SK-N-SH treated with all-trans-retinoic acid at 6 μM for 48 hours (cell line): Measurements from ENCODE around the gene IQCM.

Experiments used
- ATAC-seq: fragments of 200-7000 bp; cut with Tn5 transposase; 3 replicates; pipeline ENCODE4 v1.9.1; 2020; ENCODE audit warnings: mild to moderate bottlenecking, moderate library complexity
- ARNTL ChIP-seq: fragments of 450-650 bp; formaldehyde crosslinking; IDR thresholded peaks from 2 replicates; pipeline ENCODE4 v1.5.0; 2020; ENCODE audit warnings: low read depth, mild to moderate bottlenecking, moderate library complexity, borderline replicate concordance
- BACH2 ChIP-seq: fragments of 250-450 bp; sonication (Bioruptor Pico); IDR thresholded peaks from 2 replicates; pipeline ENCODE4 v1.9.0; 2021; ENCODE audit warnings: mild to moderate bottlenecking, borderline replicate concordance
- CSDC2 ChIP-seq: fragments of 250-450 bp; sonication (Bioruptor Pico); IDR thresholded peaks from 2 replicates; pipeline ENCODE4 v1.5.0; 2020; ENCODE audit warnings: mild to moderate bottlenecking, moderate library complexity
- ESRRG ChIP-seq: fragments of 250-450 bp; sonication (Bioruptor Pico); IDR thresholded peaks from 2 replicates; pipeline ENCODE4 v1.6.1; 2021; ENCODE audit warnings: mild to moderate bottlenecking
- GLIS3 ChIP-seq: fragments of 250-450 bp; sonication (Bioruptor Pico); IDR thresholded peaks from 2 replicates; pipeline ENCODE4 v1.5.0; 2020; ENCODE audit warnings: mild to moderate bottlenecking, moderate library complexity
- ISL1 ChIP-seq: fragments of 250-450 bp; sonication (Bioruptor Pico); IDR thresholded peaks from 2 replicates; pipeline ENCODE4 v2.1.2; 2022; ENCODE audit warnings: mild to moderate bottlenecking, moderate library complexity
- OSR1 ChIP-seq: fragments of 250-450 bp; sonication (Bioruptor Pico); IDR thresholded peaks from 2 replicates; pipeline ENCODE4 v1.8.0; 2022; ENCODE audit warnings: moderate library complexity, mild to moderate bottlenecking, inconsistent platforms
- PPARA ChIP-seq: fragments of 250-450 bp; sonication (Bioruptor Pico); IDR thresholded peaks from 2 replicates; pipeline ENCODE4 v1.5.0; 2020; ENCODE audit warnings: mild to moderate bottlenecking, borderline replicate concordance
- RARB ChIP-seq: fragments of 250-450 bp; sonication (Bioruptor Pico); IDR thresholded peaks from 2 replicates; pipeline ENCODE4 v1.8.0; 2021; ENCODE audit warnings: mild to moderate bottlenecking, moderate library complexity
- SNAI2 ChIP-seq: fragments of 250-450 bp; sonication (Bioruptor Pico); IDR thresholded peaks from 2 replicates; pipeline ENCODE4 v1.5.0; 2020; ENCODE audit warnings: mild to moderate bottlenecking, moderate library complexity
- TCF4 ChIP-seq: fragments of 250-450 bp; sonication (Bioruptor Pico); IDR thresholded peaks from 2 replicates; pipeline ENCODE4 v1.8.0; 2021; ENCODE audit warnings: mild to moderate bottlenecking, moderate library complexity, borderline replicate concordance
- TOX ChIP-seq: fragments of 250-450 bp; sonication (Bioruptor Pico); IDR thresholded peaks from 2 replicates; pipeline ENCODE4 v1.8.0; 2021; ENCODE audit warnings: mild to moderate bottlenecking, moderate library complexity, borderline replicate concordance
- ZC3H10 ChIP-seq: fragments of 250-450 bp; sonication (Bioruptor Pico); IDR thresholded peaks from 2 replicates; pipeline ENCODE4 v1.5.1; 2021; ENCODE audit warnings: mild to moderate bottlenecking, moderate library complexity
- ZFP3 ChIP-seq: fragments of 250-450 bp; sonication (Bioruptor Pico); IDR thresholded peaks from 2 replicates; pipeline ENCODE4 v1.5.0; 2020; ENCODE audit warnings: mild to moderate bottlenecking, moderate library complexity
- ZFP30 ChIP-seq: fragments of 450-650 bp; formaldehyde crosslinking; IDR thresholded peaks from 2 replicates; pipeline ENCODE4 v1.5.0; 2022; ENCODE audit warnings: mild to moderate bottlenecking, moderate library complexity
- ZNF565 ChIP-seq: fragments of 450-650 bp; formaldehyde crosslinking; conservative IDR thresholded peaks from 2 replicates; pipeline ENCODE4 v1.5.0; 2020; ENCODE audit warnings: low read depth, mild to moderate bottlenecking, moderate library complexity
- ZNF70 ChIP-seq: fragments of 450-650 bp; formaldehyde crosslinking; IDR thresholded peaks from 2 replicates; pipeline ENCODE4 v1.5.0; 2020; ENCODE audit warnings: mild to moderate bottlenecking, moderate library complexity
- ZNF8 ChIP-seq: fragments of 450-650 bp; formaldehyde crosslinking; IDR thresholded peaks from 2 replicates; pipeline ENCODE4 v1.5.0; 2020; ENCODE audit warnings: mild to moderate bottlenecking, moderate library complexity
- TF ChIP-seq, protein P1 (sequence below): fragments of 250-450 bp; sonication (Bioruptor Pico); IDR thresholded peaks from 2 replicates; pipeline ENCODE4 v1.5.1; 2020; ENCODE audit warnings: low read depth, mild to moderate bottlenecking, moderate library complexity
- TF ChIP-seq, protein P2 (sequence below): fragments of 250-450 bp; sonication (Bioruptor Pico); IDR thresholded peaks from 2 replicates; pipeline ENCODE4 v1.5.0; 2020; ENCODE audit warnings: mild to moderate bottlenecking, moderate library complexity
- TF ChIP-seq, protein P3 (sequence below): fragments of 250-450 bp; sonication (Bioruptor Pico); IDR thresholded peaks from 2 replicates; pipeline ENCODE4 v1.8.0; 2021; ENCODE audit warnings: low read depth, mild to moderate bottlenecking, moderate library complexity, borderline replicate concordance
- TF ChIP-seq, protein P4 (sequence below): fragments of 250-450 bp; sonication (Bioruptor Pico); IDR thresholded peaks from 2 replicates; pipeline ENCODE4 v1.8.0; 2020; ENCODE audit warnings: mild to moderate bottlenecking, moderate library complexity, borderline replicate concordance

The IQCM gene

DNA sequence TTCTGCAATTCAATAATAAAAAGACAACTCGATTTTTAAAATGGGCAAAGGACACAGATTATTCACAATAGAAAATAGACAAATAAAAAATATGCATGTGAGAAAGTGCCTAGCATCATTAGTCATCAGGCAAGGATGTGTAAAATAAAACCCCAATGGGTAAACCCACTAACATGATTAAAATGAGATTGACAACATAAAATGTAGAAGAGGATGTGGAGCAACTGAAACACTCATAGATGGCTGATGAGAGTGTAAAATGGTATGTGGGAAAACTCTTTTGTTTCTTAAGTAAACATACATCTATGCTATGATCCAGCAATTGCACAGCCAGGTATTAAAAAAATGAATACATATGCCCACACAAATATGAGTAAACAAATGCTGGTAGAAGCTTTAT is 177.6 kb downstream of the IQCM start (continued):
- TF ChIP-seq CSDC2 (CRISPR knock-in tag): no peak
- no peak for TF ChIP-seq ZNF8 (CRISPR knock-in tag)
- no peak for TF ChIP-seq BACH2 (CRISPR knock-in tag)
- TF ChIP-seq TOX (CRISPR knock-in tag): no peak
- TF ChIP-seq TCF4 (CRISPR knock-in tag): no peak
- TF ChIP-seq RARB (CRISPR knock-in tag): no peak

DNA sequence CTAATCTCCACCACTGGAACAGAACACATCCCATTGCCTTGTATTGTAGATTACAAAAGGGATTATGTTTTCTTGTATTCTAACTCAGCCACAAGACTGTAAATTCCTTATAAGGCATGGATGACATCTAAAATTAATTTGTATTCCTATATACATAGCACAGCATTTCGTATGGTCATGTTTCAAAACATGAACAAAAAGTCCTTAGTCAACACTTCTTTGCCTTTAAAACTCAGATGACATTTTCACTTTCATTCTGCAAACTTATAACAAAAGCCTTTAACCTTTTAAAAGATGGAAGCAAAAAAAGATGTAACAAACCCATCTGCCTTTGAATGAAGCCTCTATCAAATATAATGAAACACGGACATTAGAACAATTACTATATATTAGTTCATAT is 181.3 kb downstream of the IQCM start:
- no peak for TF ChIP-seq ISL1
- no peak for TF ChIP-seq ZC3H10
- TF ChIP-seq GLIS3 (CRISPR knock-in tag): no peak
- no peak for TF ChIP-seq ESRRG
- TF ChIP-seq, protein P1, sequence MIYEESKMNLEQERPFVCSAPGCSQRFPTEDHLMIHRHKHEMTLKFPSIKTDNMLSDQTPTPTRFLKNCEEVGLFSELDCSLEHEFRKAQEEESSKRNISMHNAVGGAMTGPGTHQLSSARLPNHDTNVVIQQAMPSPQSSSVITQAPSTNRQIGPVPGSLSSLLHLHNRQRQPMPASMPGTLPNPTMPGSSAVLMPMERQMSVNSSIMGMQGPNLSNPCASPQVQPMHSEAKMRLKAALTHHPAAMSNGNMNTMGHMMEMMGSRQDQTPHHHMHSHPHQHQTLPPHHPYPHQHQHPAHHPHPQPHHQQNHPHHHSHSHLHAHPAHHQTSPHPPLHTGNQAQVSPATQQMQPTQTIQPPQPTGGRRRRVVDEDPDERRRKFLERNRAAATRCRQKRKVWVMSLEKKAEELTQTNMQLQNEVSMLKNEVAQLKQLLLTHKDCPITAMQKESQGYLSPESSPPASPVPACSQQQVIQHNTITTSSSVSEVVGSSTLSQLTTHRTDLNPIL (CRISPR knock-in tag): no peak
- TF ChIP-seq, all 23 proteins: peak for 0
- ATAC-seq: no peak

DNA sequence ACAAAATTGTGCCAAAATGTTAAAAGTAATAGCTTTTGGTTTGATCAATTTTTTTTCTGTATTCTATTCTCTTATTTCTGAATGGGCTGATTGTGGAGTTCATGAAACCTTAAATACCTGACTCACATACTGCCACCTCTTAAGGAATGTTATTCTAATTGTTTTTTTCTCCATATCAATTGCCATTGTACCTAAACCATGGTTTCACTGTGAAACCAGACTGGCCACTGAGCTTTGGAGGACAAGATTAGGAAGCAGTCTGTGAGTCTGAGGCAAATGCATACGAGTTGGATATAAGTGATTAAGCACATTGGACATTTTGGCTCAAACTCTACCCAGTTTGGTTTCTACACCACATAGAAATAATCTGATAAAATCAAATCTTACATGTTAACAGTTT is 184.0 kb downstream of the IQCM start:
- no peak for TF ChIP-seq ISL1
- no peak for TF ChIP-seq ZFP3 (CRISPR knock-in tag)
- TF ChIP-seq CSDC2 (CRISPR knock-in tag): no peak
- no peak for TF ChIP-seq SNAI2 (CRISPR knock-in tag)
- TF ChIP-seq ZNF70 (CRISPR knock-in tag): no peak
- TF ChIP-seq RARB (CRISPR knock-in tag): no peak
- TF ChIP-seq ZC3H10: no peak
- TF ChIP-seq ESRRG: no peak
- TF ChIP-seq ARNTL (CRISPR knock-in tag): no peak
- TF ChIP-seq, protein P2, sequence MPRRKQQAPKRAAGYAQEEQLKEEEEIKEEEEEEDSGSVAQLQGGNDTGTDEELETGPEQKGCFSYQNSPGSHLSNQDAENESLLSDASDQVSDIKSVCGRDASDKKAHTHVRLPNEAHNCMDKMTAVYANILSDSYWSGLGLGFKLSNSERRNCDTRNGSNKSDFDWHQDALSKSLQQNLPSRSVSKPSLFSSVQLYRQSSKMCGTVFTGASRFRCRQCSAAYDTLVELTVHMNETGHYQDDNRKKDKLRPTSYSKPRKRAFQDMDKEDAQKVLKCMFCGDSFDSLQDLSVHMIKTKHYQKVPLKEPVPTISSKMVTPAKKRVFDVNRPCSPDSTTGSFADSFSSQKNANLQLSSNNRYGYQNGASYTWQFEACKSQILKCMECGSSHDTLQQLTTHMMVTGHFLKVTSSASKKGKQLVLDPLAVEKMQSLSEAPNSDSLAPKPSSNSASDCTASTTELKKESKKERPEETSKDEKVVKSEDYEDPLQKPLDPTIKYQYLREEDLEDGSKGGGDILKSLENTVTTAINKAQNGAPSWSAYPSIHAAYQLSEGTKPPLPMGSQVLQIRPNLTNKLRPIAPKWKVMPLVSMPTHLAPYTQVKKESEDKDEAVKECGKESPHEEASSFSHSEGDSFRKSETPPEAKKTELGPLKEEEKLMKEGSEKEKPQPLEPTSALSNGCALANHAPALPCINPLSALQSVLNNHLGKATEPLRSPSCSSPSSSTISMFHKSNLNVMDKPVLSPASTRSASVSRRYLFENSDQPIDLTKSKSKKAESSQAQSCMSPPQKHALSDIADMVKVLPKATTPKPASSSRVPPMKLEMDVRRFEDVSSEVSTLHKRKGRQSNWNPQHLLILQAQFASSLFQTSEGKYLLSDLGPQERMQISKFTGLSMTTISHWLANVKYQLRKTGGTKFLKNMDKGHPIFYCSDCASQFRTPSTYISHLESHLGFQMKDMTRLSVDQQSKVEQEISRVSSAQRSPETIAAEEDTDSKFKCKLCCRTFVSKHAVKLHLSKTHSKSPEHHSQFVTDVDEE: no peak
- no peak for TF ChIP-seq GLIS3 (CRISPR knock-in tag)
- no peak for TF ChIP-seq ZFP30 (CRISPR knock-in tag)
- TF ChIP-seq TCF4 (CRISPR knock-in tag): no peak
- TF ChIP-seq, protein P3, sequence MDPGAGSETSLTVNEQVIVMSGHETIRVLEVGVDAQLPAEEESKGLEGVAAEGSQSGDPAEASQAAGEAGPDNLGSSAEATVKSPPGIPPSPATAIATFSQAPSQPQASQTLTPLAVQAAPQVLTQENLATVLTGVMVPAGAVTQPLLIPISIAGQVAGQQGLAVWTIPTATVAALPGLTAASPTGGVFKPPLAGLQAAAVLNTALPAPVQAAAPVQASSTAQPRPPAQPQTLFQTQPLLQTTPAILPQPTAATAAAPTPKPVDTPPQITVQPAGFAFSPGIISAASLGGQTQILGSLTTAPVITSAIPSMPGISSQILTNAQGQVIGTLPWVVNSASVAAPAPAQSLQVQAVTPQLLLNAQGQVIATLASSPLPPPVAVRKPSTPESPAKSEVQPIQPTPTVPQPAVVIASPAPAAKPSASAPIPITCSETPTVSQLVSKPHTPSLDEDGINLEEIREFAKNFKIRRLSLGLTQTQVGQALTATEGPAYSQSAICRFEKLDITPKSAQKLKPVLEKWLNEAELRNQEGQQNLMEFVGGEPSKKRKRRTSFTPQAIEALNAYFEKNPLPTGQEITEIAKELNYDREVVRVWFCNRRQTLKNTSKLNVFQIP (CRISPR knock-in tag): no peak
- no peak for TF ChIP-seq ZNF8 (CRISPR knock-in tag)
- TF ChIP-seq, protein P4, sequence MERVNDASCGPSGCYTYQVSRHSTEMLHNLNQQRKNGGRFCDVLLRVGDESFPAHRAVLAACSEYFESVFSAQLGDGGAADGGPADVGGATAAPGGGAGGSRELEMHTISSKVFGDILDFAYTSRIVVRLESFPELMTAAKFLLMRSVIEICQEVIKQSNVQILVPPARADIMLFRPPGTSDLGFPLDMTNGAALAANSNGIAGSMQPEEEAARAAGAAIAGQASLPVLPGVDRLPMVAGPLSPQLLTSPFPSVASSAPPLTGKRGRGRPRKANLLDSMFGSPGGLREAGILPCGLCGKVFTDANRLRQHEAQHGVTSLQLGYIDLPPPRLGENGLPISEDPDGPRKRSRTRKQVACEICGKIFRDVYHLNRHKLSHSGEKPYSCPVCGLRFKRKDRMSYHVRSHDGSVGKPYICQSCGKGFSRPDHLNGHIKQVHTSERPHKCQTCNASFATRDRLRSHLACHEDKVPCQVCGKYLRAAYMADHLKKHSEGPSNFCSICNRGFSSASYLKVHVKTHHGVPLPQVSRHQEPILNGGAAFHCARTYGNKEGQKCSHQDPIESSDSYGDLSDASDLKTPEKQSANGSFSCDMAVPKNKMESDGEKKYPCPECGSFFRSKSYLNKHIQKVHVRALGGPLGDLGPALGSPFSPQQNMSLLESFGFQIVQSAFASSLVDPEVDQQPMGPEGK (CRISPR knock-in tag): no peak
- TF ChIP-seq OSR1 (CRISPR knock-in tag): no peak
- no peak for TF ChIP-seq PPARA (CRISPR knock-in tag)
- TF ChIP-seq, protein P1 (CRISPR knock-in tag): no peak
- TF ChIP-seq ZNF565 (CRISPR knock-in tag): no peak
- TF ChIP-seq, all 23 proteins: peak for 0
- no peak for ATAC-seq
